A549 (cell line): Measurements from ENCODE around the gene SMAD5. TPM values are rescaled to one million over a fixed set of nuclear protein-coding genes. Genes with fewer than 3 reads are reported as not detected.

Experiments used
- ATAC-seq, 2 experiments: fragments of 200-7000 bp in 1 of 2; fragments of >200 bp in 1 of 2; cut with Nextera tagmentation in 1 of 2; cut with Tn5 transposase in 1 of 2; 3 replicates each; pipeline versions ENCODE4 v1.8.0 to v1.9.1; 2018 to 2020; ENCODE audit warnings: mild to moderate bottlenecking in 1 of 2, moderate library complexity in 1 of 2
- CTCF ChIA-PET: fragments of 300-600 bp; sonication (Branson Sonifier 250); formaldehyde crosslinking; extraction: SDS; loops from one replicate; lab custom pipeline; 2021; ENCODE audit warnings: antibody characterized with exemption, inconsistent platforms; lab: Yijun Ruan, JAX
- POLR2A ChIA-PET: fragments of 350-600 bp; formaldehyde crosslinking; extraction: SDS; loops from one replicate; lab custom pipeline; 2021; ENCODE audit warnings: antibody characterized with exemption, inconsistent platforms; lab: Yijun Ruan, JAX
- DNase-seq, 2 experiments: peaks; one replicate each; pipeline versions ENCODE4 v3.0.0 to v3.0.0-alpha.2; 2011 to 2016; ENCODE audit warnings: low read depth in 1 of 2, low spot score in 1 of 2
- FAIRE-seq: peaks from 2 replicates; lab custom pipeline; 2011; peaks lifted over from hg19 to GRCh38; lab: Jason Lieb, UNC
- H3K27ac ChIP-seq, 2 experiments: fragments of >200 bp; sonication (Bioruptor Twin); formaldehyde crosslinking; 3 replicates each; pipeline ENCODE4 v1.5.1; 2016 to 2017
- H3K4me1 ChIP-seq: fragments of >200 bp; sonication (Bioruptor Twin); formaldehyde crosslinking; 3 replicates; pipeline ENCODE4 v1.6.1; 2016
- H3K4me2 ChIP-seq: fragments of >200 bp; sonication (Bioruptor Twin); formaldehyde crosslinking; 3 replicates; pipeline ENCODE4 v1.6.1; 2016
- H3K4me3 ChIP-seq: fragments of >200 bp; sonication (Bioruptor Twin); formaldehyde crosslinking; 3 replicates; pipeline ENCODE4 v1.5.1; 2016
- H3K9me3 ChIP-seq: fragments of >200 bp; sonication (Bioruptor Twin); formaldehyde crosslinking; 3 replicates; pipeline ENCODE4 v1.6.1; 2016
- BCL3 ChIP-seq: fragments of >200 bp; sonication (Bioruptor Twin); formaldehyde crosslinking; IDR thresholded peaks from 3 replicates; pipeline ENCODE4 v1.6.1; 2016
- CBX8 ChIP-seq: fragments of 200-600 bp; sonication (generic); IDR thresholded peaks from 2 replicates; pipeline ENCODE4 v1.6.1; 2016
- CHD4 ChIP-seq: fragments of 200-600 bp; sonication (generic); IDR thresholded peaks from 2 replicates; pipeline ENCODE4 v1.6.1; 2016; ENCODE audit warnings: antibody characterized with exemption, mild to moderate bottlenecking, borderline replicate concordance
- FOXS1 ChIP-seq: fragments of 250-450 bp; sonication (Bioruptor Pico); IDR thresholded peaks from 2 replicates; pipeline ENCODE4 v1.5.0; 2020; ENCODE audit warnings: mild to moderate bottlenecking, moderate library complexity
- HES2 ChIP-seq: fragments of >200 bp; sonication (Bioruptor Twin); formaldehyde crosslinking; IDR thresholded peaks from 2 replicates; pipeline ENCODE4 v1.6.1; 2016
- HOXB5 ChIP-seq: fragments of 250-450 bp; sonication (Bioruptor Pico); IDR thresholded peaks from 2 replicates; pipeline ENCODE4 v1.5.0; 2020; ENCODE audit warnings: mild to moderate bottlenecking, moderate library complexity
- JUNB ChIP-seq: fragments of >200 bp; sonication (Bioruptor Twin); formaldehyde crosslinking; IDR thresholded peaks from 2 replicates; pipeline ENCODE4 v1.6.1; 2016
- KDM1A ChIP-seq: fragments of 200-600 bp; sonication (generic); IDR thresholded peaks from 2 replicates; pipeline ENCODE4 v1.6.1; 2016; ENCODE audit warnings: low read depth, mild to moderate bottlenecking
- MAFK ChIP-seq: fragments of 450-650 bp; IDR thresholded peaks from 2 replicates; pipeline ENCODE4 v1.6.1; 2014; ENCODE audit not compliant: partially characterized antibody
- MAX ChIP-seq: IDR thresholded peaks from 2 replicates; pipeline ENCODE4 v1.6.1; 2012
- MYC ChIP-seq: IDR thresholded peaks from 2 replicates; pipeline ENCODE4 v1.6.1; 2012; ENCODE audit warnings: mild to moderate bottlenecking, inconsistent platforms, low read length, improper control_type of control experiment, borderline replicate concordance
- NFE2L2 ChIP-seq: fragments of 150-350 bp; conservative IDR thresholded peaks from 2 replicates; pipeline ENCODE4 v1.6.1; 2014; ENCODE audit warnings: low read length
- NR3C1 ChIP-seq: fragments of >200 bp; sonication (Bioruptor Twin); formaldehyde crosslinking; IDR thresholded peaks from 3 replicates; pipeline ENCODE4 v1.6.1; 2017
- PHF8 ChIP-seq: fragments of 200-600 bp; sonication (generic); IDR thresholded peaks from 2 replicates; pipeline ENCODE4 v1.6.1; 2016; ENCODE audit warnings: low read depth, mild to moderate bottlenecking, antibody characterized with exemption, moderate library complexity, borderline replicate concordance
- POLR2A ChIP-seq: IDR thresholded peaks from 2 replicates; pipeline ENCODE4 v1.6.1; 2012; ENCODE audit warnings: mild to moderate bottlenecking, low read length
- REST ChIP-seq: fragments of 200-600 bp; sonication (generic); IDR thresholded peaks from 2 replicates; pipeline ENCODE4 v1.6.1; 2016; ENCODE audit warnings: antibody characterized with exemption, mild to moderate bottlenecking, moderate library complexity
- SMC3 ChIP-seq: fragments of >200 bp; sonication (Bioruptor Twin); formaldehyde crosslinking; IDR thresholded peaks from 3 replicates; pipeline ENCODE4 v1.6.1; 2018; ENCODE audit warnings: inconsistent platforms
- SREBF2 ChIP-seq: fragments of 450-650 bp; IDR thresholded peaks from 2 replicates; pipeline ENCODE4 v1.6.1; 2014; ENCODE audit warnings: mild to moderate bottlenecking, moderate library complexity
- TP53 ChIP-seq: fragments of 250-450 bp; sonication (Bioruptor Pico); IDR thresholded peaks from 2 replicates; pipeline ENCODE4 v1.5.0; 2021; ENCODE audit warnings: mild to moderate bottlenecking, moderate library complexity
- ZFP36 ChIP-seq: fragments of 450-650 bp; IDR thresholded peaks from 2 replicates; pipeline ENCODE4 v1.6.1; 2014; ENCODE audit warnings: borderline replicate concordance; ENCODE audit not compliant: partially characterized antibody
- ZSCAN20 ChIP-seq: fragments of 250-450 bp; sonication (Bioruptor Pico); IDR thresholded peaks from 2 replicates; pipeline ENCODE4 v1.8.0; 2022; ENCODE audit warnings: mild to moderate bottlenecking, moderate library complexity
- WGBS: methylation state at CpG from one replicate; pipeline ENCODE4 v1.1.6; 2017; ENCODE audit errors: missing lambda C conversion rate; 5-methylcytosine and 5-hydroxymethylcytosine counted together
- polyA plus RNA-seq, 4 experiments: library from polyadenylated mRNA; depleted of rRNA in 3 of 4; stranded (reverse); fragments of >200 nt; fragmentation: RNase III in 1 of 4; extraction: RNeasy Plus Mini Kit Qiagen cat#74134 plus additional on column Dnase treatment in 1 of 4; gene quantifications; 2 replicates in 3 of 4; 3 replicates in 1 of 4; pipeline ENCODE4 v1.2.3, GENCODE V29; 2011 to 2017

The SMAD5 gene
- polyA plus RNA-seq, 2 of the 4 experiments (the other 2 are of a cell fraction) = 17.1 to 101 TPM

GRCh38 chr5:136132557-136133221 is at the start of gene SMAD5 (continued):
- TF ChIP-seq BCL3 = peak; percentile 70; the same call in 2 of the 3 replicates

GRCh38 chr5:136084698-136085097 is 47.9 kb upstream of the SMAD5 start:
- no peaks in the 10 kb centered on the region for H3K9me3 ChIP-seq
- TF ChIP-seq TP53 (CRISPR knock-in tag) (no peak), HOXB5 (CRISPR knock-in tag) (no peak), MYC (no peak), NFE2L2 (no peak), MAX (no peak), PHF8 (no peak), MAFK (no peak), CBX8 (no peak), CHD4 (no peak), POLR2A (no peak), NR3C1 (no peak), KDM1A (no peak), ZSCAN20 (no peak), HES2 (no peak), SREBF2 (no peak), FOXS1 (no peak), SMC3 (no peak)
- peaks cover 27% of the 10 kb centered on the region for H3K4me1 ChIP-seq
- ChIA-PET POLR2A (no interaction called here), CTCF (interaction anchor here (0.7 to 6.9 kb wide), 4 partner anchors 27 to 202 kb away, joined by 4 to 74 read pairs (median 12); no protein-coding TSS in a partner anchor)
- no peak for FAIRE-seq
- DNase-seq = no peak
- H3K4me2 ChIP-seq = no peak overlapping the region
- no peak for ATAC-seq
- no peak overlapping the region for H3K4me3 ChIP-seq
- no peak overlapping the region for H3K27ac ChIP-seq
- WGBS = 69% methylated on average over 1 of the region's 1 CpG

GRCh38 chr5:136086783-136087566 is 45.7 kb upstream of the SMAD5 start:
- no peak overlapping the region for H3K4me2 ChIP-seq
- FAIRE-seq = no peak
- H3K4me1 ChIP-seq = peaks cover 10% of the 10 kb centered on the region
- WGBS = 84% methylated on average over 5 of the region's 5 CpGs
- no peak for DNase-seq
- POLR2A ChIA-PET = no interaction called here
- H3K9me3 ChIP-seq = no peaks in the 10 kb centered on the region
- H3K4me3 ChIP-seq = no peak overlapping the region
- ATAC-seq = no peak
- TF ChIP-seq JUNB = no peak
- peak; percentile 78 for TF ChIP-seq MAFK
- TF ChIP-seq ZFP36 = no peak
- no peak for TF ChIP-seq REST
- TF ChIP-seq, all 56 proteins: peak for 1
- H3K27ac ChIP-seq = no peak overlapping the region
- CTCF ChIA-PET = interaction anchor here (0.7 to 3.2 kb wide), 5 partner anchors 14 to 199 kb away, joined by 3 to 7 read pairs (median 4); no protein-coding TSS in a partner anchor
